HepG2 (cell line): Measurements from ENCODE around the gene RNF6. TPM values are rescaled to one million over a fixed set of nuclear protein-coding genes. Genes with fewer than 3 reads are reported as not detected.

Experiments used
- ARID2 ChIP-seq: sonication (generic); formaldehyde crosslinking; IDR thresholded peaks from 2 replicates; pipeline ENCODE4 v1.8.1; 2022; ENCODE audit warnings: mild to moderate bottlenecking, missing genetic modification reagents, borderline replicate concordance
- BRF2 ChIP-seq: sonication (generic); formaldehyde crosslinking; IDR thresholded peaks from 2 replicates; pipeline ENCODE4 v1.8.1; 2022; ENCODE audit warnings: mild to moderate bottlenecking, missing genetic modification reagents
- FOXK1 ChIP-seq: sonication (generic); formaldehyde crosslinking; IDR thresholded peaks from 2 replicates; pipeline ENCODE4 v1.4.0; 2020; ENCODE audit warnings: low read depth, missing genetic modification reagents, borderline replicate concordance
- GATAD2A ChIP-seq: IDR thresholded peaks from 2 replicates; pipeline ENCODE4 v1.6.1; 2016
- GMEB1 ChIP-seq: sonication (generic); formaldehyde crosslinking; IDR thresholded peaks from 2 replicates; pipeline ENCODE4 v1.5.1; 2020; ENCODE audit warnings: missing genetic modification reagents, mild to moderate bottlenecking, borderline replicate concordance
- HOXD1 ChIP-seq: sonication (generic); formaldehyde crosslinking; IDR thresholded peaks from 2 replicates; pipeline ENCODE4 v1.5.0; 2020; ENCODE audit warnings: missing genetic modification reagents
- MAX ChIP-seq: IDR thresholded peaks from 2 replicates; pipeline ENCODE4 v1.6.1; 2012; ENCODE audit warnings: inconsistent platforms
- NPAS2 ChIP-seq: sonication (generic); formaldehyde crosslinking; IDR thresholded peaks from 2 replicates; pipeline ENCODE4 v1.8.0; 2022; ENCODE audit warnings: mild to moderate bottlenecking, missing genetic modification reagents, borderline replicate concordance
- POGK ChIP-seq: sonication (generic); formaldehyde crosslinking; conservative IDR thresholded peaks from 2 replicates; pipeline ENCODE4 v1.8.0; 2022; ENCODE audit warnings: mild to moderate bottlenecking, moderate library complexity, missing genetic modification reagents
- RELA ChIP-seq: sonication (generic); formaldehyde crosslinking; IDR thresholded peaks from 2 replicates; pipeline ENCODE4 v1.4.0; 2020; ENCODE audit warnings: missing genetic modification reagents
- SYNCRIP ChIP-seq: fragments of 200-400 bp; formaldehyde crosslinking; IDR thresholded peaks from 2 replicates; pipeline ENCODE4 v1.6.1; 2018; ENCODE audit warnings: mild to moderate bottlenecking, low read depth, low read length; ENCODE audit not compliant: insufficient read depth
- ZIK1 ChIP-seq: sonication (generic); formaldehyde crosslinking; IDR thresholded peaks from 2 replicates; pipeline ENCODE4 v1.5.0; 2020; ENCODE audit warnings: mild to moderate bottlenecking, low read depth, missing genetic modification reagents, borderline replicate concordance
- ZNF17 ChIP-seq: sonication (generic); formaldehyde crosslinking; IDR thresholded peaks from 2 replicates; pipeline ENCODE4 v1.5.0; 2020; ENCODE audit warnings: mild to moderate bottlenecking, missing genetic modification reagents
- ZNF260 ChIP-seq: sonication (generic); formaldehyde crosslinking; IDR thresholded peaks from 2 replicates; pipeline ENCODE4 v1.4.0; 2020; ENCODE audit warnings: missing genetic modification reagents, low read depth, mild to moderate bottlenecking, borderline replicate concordance
- ZNF280D ChIP-seq: sonication (generic); formaldehyde crosslinking; IDR thresholded peaks from 2 replicates; pipeline ENCODE4 v1.5.1; 2020; ENCODE audit warnings: mild to moderate bottlenecking, missing genetic modification reagents
- ZNF878 ChIP-seq: sonication (generic); formaldehyde crosslinking; IDR thresholded peaks from 2 replicates; pipeline ENCODE4 v1.8.1; 2023; ENCODE audit warnings: mild to moderate bottlenecking, missing genetic modification reagents, moderate library complexity
- ZNF879 ChIP-seq: sonication (generic); formaldehyde crosslinking; IDR thresholded peaks from 2 replicates; pipeline ENCODE4 v1.8.1; 2023; ENCODE audit warnings: missing genetic modification reagents
- polyA plus RNA-seq, 8 experiments: library from polyadenylated mRNA; depleted of rRNA in 3 of 8; stranded (reverse) in 7 of 8; unstranded in 1 of 8; fragments of >200 nt; fragmentation: Illumina TruSeq in 4 of 8; extraction: Trizol in 4 of 8; gene quantifications; 2 replicates each; pipeline versions ENCODE4 v1.2.1 to v1.2.3, GENCODE V29; 2011 to 2016; ENCODE audit warnings: low read depth in 4 of 8, missing spikeins in 1 of 8, mixed read lengths in 1 of 8; ENCODE audit not compliant: insufficient read depth in 1 of 8
- total RNA-seq, 5 experiments: library from RNA; depleted of rRNA; stranded (reverse); fragments of >200 nt; fragmentation: Illumina TruSeq; extraction: Trizol; gene quantifications; 2 replicates each; pipeline ENCODE4 v1.2.3, GENCODE V29; 2016; ENCODE audit warnings: low read depth in 1 of 5
- TF ChIP-seq, protein P1 (sequence below): sonication (generic); formaldehyde crosslinking; conservative IDR thresholded peaks from 2 replicates; pipeline ENCODE4 v1.5.0; 2020; ENCODE audit warnings: missing genetic modification reagents

RNF6 gene
- total and polyA plus RNA-seq, 2 of the 13 experiments (the other 11 are each of a cell fraction or from before 2014, with no cell fraction given) = 14.6 to 36.8 TPM

DNA sequence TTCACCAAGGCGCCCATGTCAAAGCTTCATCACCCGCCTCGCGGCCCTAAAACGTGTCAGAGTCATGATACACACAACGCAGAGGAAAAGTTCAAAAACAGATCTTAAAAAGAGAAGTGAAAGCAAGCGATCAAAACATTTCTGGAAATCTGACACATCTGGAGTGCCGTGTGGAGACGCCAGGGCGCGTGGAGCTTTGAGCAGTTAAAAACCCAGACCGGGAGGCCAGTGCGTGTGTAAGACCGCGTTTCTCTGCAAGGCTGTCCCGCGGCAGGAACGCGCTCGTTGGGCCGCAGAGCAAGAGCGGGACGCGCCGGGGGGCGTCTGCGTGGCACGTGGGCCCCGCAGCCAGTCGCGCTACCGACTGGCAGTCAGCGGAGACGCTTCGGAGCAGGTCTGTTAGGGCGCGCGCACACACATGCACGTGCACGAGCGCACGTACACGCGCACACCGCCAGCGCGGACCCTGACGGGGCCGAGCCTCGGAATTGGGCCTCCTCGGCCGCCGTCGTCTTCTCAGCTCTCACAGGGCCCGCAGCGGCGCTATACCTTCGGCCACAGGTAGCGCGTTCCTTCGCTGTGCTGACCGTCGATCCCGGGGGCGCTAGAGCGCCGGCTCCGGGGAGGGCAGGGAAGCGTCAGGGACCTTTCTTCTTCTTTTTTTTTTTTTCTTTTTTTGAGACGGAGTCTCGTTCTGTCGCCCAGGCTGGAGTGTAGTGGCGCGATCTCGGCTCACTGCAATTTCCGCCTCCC is 35.8 kb downstream of the RNF6 start (continued):
- TF ChIP-seq FOXK1 (CRISPR knock-in tag) = no peak; the same call in 1 of the 2 replicates
- no peak for TF ChIP-seq SYNCRIP
- TF ChIP-seq GATAD2A (CRISPR knock-in tag) = peak; percentile 46; the same call in 1 of the 2 replicates
- peak; percentile 95 for TF ChIP-seq MAX
- peak; percentile 83; the same call in 1 of the 2 replicates for TF ChIP-seq HOXD1 (CRISPR knock-in tag)
- TF ChIP-seq ZNF879 (CRISPR knock-in tag) = peak; percentile 66; the same call in 1 of the 2 replicates
- 0 out of 2 replicates have a peak, but pooled peaks have one; percentile 77 for TF ChIP-seq ARID2 (CRISPR knock-in tag)
- TF ChIP-seq ZNF17 (CRISPR knock-in tag) = no peak
- TF ChIP-seq ZNF878 (CRISPR knock-in tag) = peak; percentile 82
- no peak for TF ChIP-seq RELA
- TF ChIP-seq GMEB1 = 0 out of 2 replicates have a peak, but pooled peaks have one; percentile 69
- TF ChIP-seq ZNF280D (CRISPR knock-in tag) = peak; percentile 82; the same call in 1 of the 2 replicates
- no peak; the same call in 1 of the 2 replicates for TF ChIP-seq BRF2 (CRISPR knock-in tag)
- TF ChIP-seq ZNF260 (CRISPR knock-in tag) = no peak
- TF ChIP-seq NPAS2 (CRISPR knock-in tag) = no peak
- no peak for TF ChIP-seq ZIK1 (CRISPR knock-in tag)
- TF ChIP-seq, protein P1, sequence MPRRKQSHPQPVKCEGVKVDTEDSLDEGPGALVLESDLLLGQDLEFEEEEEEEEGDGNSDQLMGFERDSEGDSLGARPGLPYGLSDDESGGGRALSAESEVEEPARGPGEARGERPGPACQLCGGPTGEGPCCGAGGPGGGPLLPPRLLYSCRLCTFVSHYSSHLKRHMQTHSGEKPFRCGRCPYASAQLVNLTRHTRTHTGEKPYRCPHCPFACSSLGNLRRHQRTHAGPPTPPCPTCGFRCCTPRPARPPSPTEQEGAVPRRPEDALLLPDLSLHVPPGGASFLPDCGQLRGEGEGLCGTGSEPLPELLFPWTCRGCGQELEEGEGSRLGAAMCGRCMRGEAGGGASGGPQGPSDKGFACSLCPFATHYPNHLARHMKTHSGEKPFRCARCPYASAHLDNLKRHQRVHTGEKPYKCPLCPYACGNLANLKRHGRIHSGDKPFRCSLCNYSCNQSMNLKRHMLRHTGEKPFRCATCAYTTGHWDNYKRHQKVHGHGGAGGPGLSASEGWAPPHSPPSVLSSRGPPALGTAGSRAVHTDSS (CRISPR knock-in tag) = no peak
- peak; percentile 88 for TF ChIP-seq POGK (CRISPR knock-in tag)
